ENCODE results near the gene ECHS1.
"Not testable (repeated sequence)": the region's sequence is repeated elsewhere in the genome, so short reads cannot be mapped to it uniquely, and the experiment has no call there.

ECHS1 gene

GRCh38 chr10:133388236-133388972 lies 15.2 kb upstream of the ECHS1 start:
- peak overlapping the region; percentile 88 for H3K4me2 ChIP-seq (ENCODE audit: low read length)
- no peaks in the 10 kb centered on the region for H3K79me2 ChIP-seq (ENCODE audit: insufficient read depth, low read length)
- H3K9ac ChIP-seq (ENCODE audit: low read length) = peak overlapping the region; percentile 68
- H3K36me3 ChIP-seq (ENCODE audit: insufficient read depth, low read length) = no peaks in the 10 kb centered on the region
- H2AFZ ChIP-seq (ENCODE audit: low read length) = no peak overlapping the region
- TF ChIP-seq EZH2 (IDR thresholded peaks at IDR 0.05; ENCODE audit: borderline replicate concordance, low read length) = no peak
- TF ChIP-seq CTCF (IDR thresholded peaks at IDR 0.05; ENCODE audit: low read length) = no peak
- no peaks in the 10 kb centered on the region for H3K9me3 ChIP-seq (ENCODE audit: low read length)
- H3K27ac ChIP-seq (ENCODE audit: low read depth, low read length, poor library complexity, severe bottlenecking) = peak overlapping the region; percentile 93
- H3K4me3 ChIP-seq (ENCODE audit: low read depth, low read length, poor library complexity, severe bottlenecking) = peak overlapping the region; percentile 67
- no peaks in the 10 kb centered on the region for H3K9me2 ChIP-seq (ENCODE audit: low read depth, low read length)
- H3K4me1 ChIP-seq (ENCODE audit: insufficient read depth, low read length, severe bottlenecking) = peaks cover 38% of the 10 kb centered on the region
- no peaks in the 10 kb centered on the region for H3F3A ChIP-seq (ENCODE audit: insufficient read depth, low read length)
- H3K27me3 ChIP-seq (ENCODE audit: insufficient read depth, low read length) = peaks cover 3% of the 10 kb centered on the region; the same call in 1 of the 2 replicates
- no peaks in the 10 kb centered on the region for H4K20me1 ChIP-seq (ENCODE audit: insufficient read depth, low read length)

DNA sequence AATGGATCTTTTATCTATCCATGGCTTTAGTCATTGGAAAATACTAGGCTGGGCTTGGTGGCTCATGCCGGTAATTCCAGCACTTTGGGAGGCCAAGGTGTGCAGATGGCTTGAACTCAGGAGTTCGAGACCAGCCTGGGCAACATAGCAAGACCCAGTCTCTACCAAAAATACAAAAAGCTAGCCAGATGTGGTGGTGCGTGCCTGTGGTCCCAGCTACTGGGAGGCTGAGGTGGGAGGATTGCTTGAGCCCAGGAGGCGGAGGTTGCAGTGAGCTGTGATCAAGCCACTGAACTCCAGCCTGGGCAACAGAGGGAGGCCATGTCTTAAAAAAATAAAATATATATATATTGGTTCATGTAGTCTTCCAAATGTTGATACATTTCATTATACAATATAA lies 13.8 kb upstream of the ECHS1 start:
- not testable (repeated sequence) for H3K9me3 ChIP-seq (ENCODE audit: low read length); H3K4me2 ChIP-seq (ENCODE audit: low read length); H4K20me1 ChIP-seq (ENCODE audit: insufficient read depth, low read length); H3K9me2 ChIP-seq (ENCODE audit: low read depth, low read length); H3K4me3 ChIP-seq (ENCODE audit: low read depth, low read length, poor library complexity, severe bottlenecking); H3K27me3 ChIP-seq (ENCODE audit: insufficient read depth, low read length); H3K79me2 ChIP-seq (ENCODE audit: insufficient read depth, low read length); H3K36me3 ChIP-seq (ENCODE audit: insufficient read depth, low read length); H3K9ac ChIP-seq (ENCODE audit: low read length); H3F3A ChIP-seq (ENCODE audit: insufficient read depth, low read length); H2AFZ ChIP-seq (ENCODE audit: low read length); H3K27ac ChIP-seq (ENCODE audit: low read depth, low read length, poor library complexity, severe bottlenecking)
- H3K4me1 ChIP-seq (ENCODE audit: insufficient read depth, low read length, severe bottlenecking) = peaks cover 36% of the 10 kb centered on the region

- Histone ChIP-seq H3K9me2 (ENCODE audit: low read depth, low read length) (no peaks in the 10 kb centered on the region), H3K4me2 (ENCODE audit: low read length) (no peak overlapping the region), H3K27ac (ENCODE audit: low read depth, low read length, poor library complexity, severe bottlenecking) (no peak overlapping the region), H3K9ac (ENCODE audit: low read length) (no peak overlapping the region), H3K9me3 (ENCODE audit: low read length) (no peaks in the 10 kb centered on the region), H3F3A (ENCODE audit: insufficient read depth, low read length) (no peaks in the 10 kb centered on the region; the same call in 1 of the 2 replicates), H4K20me1 (ENCODE audit: insufficient read depth, low read length) (no peaks in the 10 kb centered on the region), H3K79me2 (ENCODE audit: insufficient read depth, low read length) (no peaks in the 10 kb centered on the region), H3K4me3 (ENCODE audit: low read depth, low read length, poor library complexity, severe bottlenecking) (no peak overlapping the region), H3K36me3 (ENCODE audit: insufficient read depth, low read length) (no peaks in the 10 kb centered on the region), H3K27me3 (ENCODE audit: insufficient read depth, low read length) (peaks cover 4% of the 10 kb centered on the region; the same call in 1 of the 2 replicates), H2AFZ (ENCODE audit: low read length) (no peak overlapping the region), H3K4me1 (ENCODE audit: insufficient read depth, low read length, severe bottlenecking) (peaks cover 19% of the 10 kb centered on the region)
- TF ChIP-seq CTCF (IDR thresholded peaks at IDR 0.05; ENCODE audit: low read length) (no peak), EZH2 (IDR thresholded peaks at IDR 0.05; ENCODE audit: borderline replicate concordance, low read length) (no peak)
These were observed 12.1 kb upstream of the ECHS1 start for GRCh38 chr10:133385214-133385613.

DNA sequence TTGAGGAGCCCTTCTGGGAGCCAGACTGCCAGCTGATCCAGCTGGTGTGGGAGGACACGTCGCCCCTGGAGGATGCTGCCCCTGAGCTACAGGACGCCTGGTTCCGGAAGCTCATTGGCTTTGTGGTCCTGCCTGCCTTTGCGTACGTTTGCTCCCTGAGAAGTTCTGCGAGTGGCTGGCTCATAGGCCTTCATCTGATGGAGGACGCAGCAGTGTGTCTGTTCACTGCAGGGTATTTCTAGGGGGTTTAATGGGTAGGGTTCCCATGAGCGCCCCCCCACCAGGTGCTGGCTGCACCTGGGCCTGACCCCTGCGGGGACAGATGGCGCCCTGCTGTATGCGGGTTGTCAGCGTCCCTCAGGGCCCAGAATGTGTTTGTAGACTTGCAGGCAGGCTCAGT lies 10.9 kb upstream of the ECHS1 start:
- H3K4me2 ChIP-seq (ENCODE audit: low read length) = no peak overlapping the region
- H3K36me3 ChIP-seq (ENCODE audit: insufficient read depth, low read length) = no peaks in the 10 kb centered on the region
- no peaks in the 10 kb centered on the region for H3K9me2 ChIP-seq (ENCODE audit: low read depth, low read length)
- no peaks in the 10 kb centered on the region for H3K79me2 ChIP-seq (ENCODE audit: insufficient read depth, low read length)
- no peak overlapping the region for H2AFZ ChIP-seq (ENCODE audit: low read length)
- no peaks in the 10 kb centered on the region for H4K20me1 ChIP-seq (ENCODE audit: insufficient read depth, low read length)
- peaks cover 10% of the 10 kb centered on the region; the same call in 1 of the 2 replicates for H3K27me3 ChIP-seq (ENCODE audit: insufficient read depth, low read length)
- TF ChIP-seq EZH2 (IDR thresholded peaks at IDR 0.05; ENCODE audit: borderline replicate concordance, low read length) (no peak), CTCF (IDR thresholded peaks at IDR 0.05; ENCODE audit: low read length) (no peak)
- H3K4me1 ChIP-seq (ENCODE audit: insufficient read depth, low read length, severe bottlenecking) = peaks cover 8% of the 10 kb centered on the region
- no peak overlapping the region for H3K27ac ChIP-seq (ENCODE audit: low read depth, low read length, poor library complexity, severe bottlenecking)
- no peak overlapping the region for H3K4me3 ChIP-seq (ENCODE audit: low read depth, low read length, poor library complexity, severe bottlenecking)
- no peak overlapping the region for H3K9ac ChIP-seq (ENCODE audit: low read length)
- H3F3A ChIP-seq (ENCODE audit: insufficient read depth, low read length) = no peaks in the 10 kb centered on the region; the same call in 1 of the 2 replicates
- no peaks in the 10 kb centered on the region for H3K9me3 ChIP-seq (ENCODE audit: low read length)
